Breast epithelium (tissue), 4 donors: ENCODE data around the gene BABAM2. TPM values are rescaled to one million over a fixed set of nuclear protein-coding genes. Genes with fewer than 3 reads are reported as not detected.
"Not testable (repeated sequence)": the region's sequence is repeated elsewhere in the genome, so short reads cannot be mapped to it uniquely, and the experiment has no call there.

Experiments
- DNase-seq, 2 donors: peaks; one replicate each; pipeline ENCODE4 v3.0.0-alpha.2; 2019; ENCODE audit warnings: low spot score in 2 of 2
- H3K27ac ChIP-seq, 2 donors: fragments of 200-600 bp; sonication (generic) in 1 of 2; one replicate each; pipeline ENCODE4 v1.5.1; 2016 to 2019; ENCODE audit warnings: mild to moderate bottlenecking in 1 of 2
- H3K27me3 ChIP-seq, 2 donors: fragments of 200-600 bp; sonication (generic) in 1 of 2; one replicate each; pipeline versions ENCODE4 v1.5.1 to v1.6.0; 2017 to 2019; ENCODE audit warnings: control low read depth in 1 of 2, mild to moderate bottlenecking in 1 of 2
- H3K36me3 ChIP-seq: fragments of 200-600 bp; one replicate; pipeline ENCODE4 v1.5.1; 2019
- H3K4me1 ChIP-seq, 2 donors: fragments of 200-600 bp; sonication (generic); one replicate each; pipeline ENCODE4 v1.5.1; 2016 to 2019; ENCODE audit warnings: control low read depth in 1 of 2
- H3K4me3 ChIP-seq, 3 donors: fragments of 200-600 bp; sonication (generic); 1 replicate in 2 of 3; 2 replicates in 1 of 3; pipeline ENCODE4 v1.5.1; 2016 to 2019; ENCODE audit warnings: mild to moderate bottlenecking in 3 of 3, moderate library complexity in 2 of 3
- H3K9me3 ChIP-seq, 2 donors: fragments of 200-600 bp; sonication (generic) in 1 of 2; one replicate each; pipeline ENCODE4 v1.5.1; 2016 to 2019; ENCODE audit warnings: control low read depth in 1 of 2
- POLR2A ChIP-seq: fragments of 450-650 bp; IDR thresholded peaks from one replicate; pipeline ENCODE4 v1.6.1; 2016; ENCODE audit warnings: antibody characterized with exemption, mild to moderate bottlenecking, moderate library complexity
- POLR2AphosphoS5 ChIP-seq, 3 donors: sonication (generic); formaldehyde crosslinking; IDR thresholded peaks; one replicate each; pipeline ENCODE4 v1.6.1; 2017; ENCODE audit warnings: antibody characterized with exemption in 3 of 3
- intact Hi-C: fragments of 100-400 bp; cut with DNase I; formaldehyde crosslinking; loops from one replicate; pipeline ENCODE4 v1.15.1; 2023; ENCODE audit warnings: low total_unique reads
- total RNA-seq, 3 donors: library from RNA; depleted of rRNA; stranded (reverse); fragments of >200 nt; gene quantifications; one replicate each; pipeline ENCODE4 v1.1.0, GENCODE V29; 2016
- TF ChIP-seq, protein P1 (sequence below), 3 donors: fragments of 450-650 bp; IDR thresholded peaks; one replicate each; pipeline ENCODE4 v1.5.1; 2016 to 2017; ENCODE audit warnings: antibody characterized with exemption in 3 of 3, mild to moderate bottlenecking in 3 of 3, moderate library complexity in 3 of 3

BABAM2 gene
- total RNA-seq, 3 donors from 2014 or later, result 34.7 to 46.2 (median 37.4) TPM

DNA sequence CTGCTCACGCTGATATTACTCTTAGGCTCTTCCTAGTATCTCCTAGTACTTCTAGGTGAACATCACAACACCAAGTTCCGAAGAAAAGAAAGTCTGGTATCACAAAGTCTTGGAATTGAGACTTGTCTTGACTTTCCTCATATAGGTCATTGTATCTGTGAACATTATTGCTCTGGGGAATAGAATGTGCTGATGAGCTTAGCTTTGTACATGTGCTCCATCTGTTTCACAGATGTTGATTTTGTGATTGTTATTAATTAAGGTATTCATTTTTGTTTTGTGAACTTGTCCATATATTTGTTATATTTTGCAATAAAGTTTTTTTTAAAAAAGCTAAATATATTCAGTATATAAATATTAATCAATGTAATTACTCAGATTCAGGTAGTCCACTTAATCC, 111.7 kb downstream of the BABAM2 start:
- Histone ChIP-seq H3K27ac (no peak overlapping the region), H3K4me3 (no peak overlapping the region), H3K27me3 (no peaks in the 10 kb centered on the region), H3K36me3 (no peaks in the 10 kb centered on the region), H3K9me3 (no peaks in the 10 kb centered on the region), H3K4me1 (no peaks in the 10 kb centered on the region)
- DNase-seq, result no peak
- TF ChIP-seq, protein P1, sequence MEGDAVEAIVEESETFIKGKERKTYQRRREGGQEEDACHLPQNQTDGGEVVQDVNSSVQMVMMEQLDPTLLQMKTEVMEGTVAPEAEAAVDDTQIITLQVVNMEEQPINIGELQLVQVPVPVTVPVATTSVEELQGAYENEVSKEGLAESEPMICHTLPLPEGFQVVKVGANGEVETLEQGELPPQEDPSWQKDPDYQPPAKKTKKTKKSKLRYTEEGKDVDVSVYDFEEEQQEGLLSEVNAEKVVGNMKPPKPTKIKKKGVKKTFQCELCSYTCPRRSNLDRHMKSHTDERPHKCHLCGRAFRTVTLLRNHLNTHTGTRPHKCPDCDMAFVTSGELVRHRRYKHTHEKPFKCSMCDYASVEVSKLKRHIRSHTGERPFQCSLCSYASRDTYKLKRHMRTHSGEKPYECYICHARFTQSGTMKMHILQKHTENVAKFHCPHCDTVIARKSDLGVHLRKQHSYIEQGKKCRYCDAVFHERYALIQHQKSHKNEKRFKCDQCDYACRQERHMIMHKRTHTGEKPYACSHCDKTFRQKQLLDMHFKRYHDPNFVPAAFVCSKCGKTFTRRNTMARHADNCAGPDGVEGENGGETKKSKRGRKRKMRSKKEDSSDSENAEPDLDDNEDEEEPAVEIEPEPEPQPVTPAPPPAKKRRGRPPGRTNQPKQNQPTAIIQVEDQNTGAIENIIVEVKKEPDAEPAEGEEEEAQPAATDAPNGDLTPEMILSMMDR (IDR thresholded peaks at IDR 0.05), result no peak
- no peak for TF ChIP-seq POLR2A
- no peak for TF ChIP-seq POLR2AphosphoS5 (IDR thresholded peaks at IDR 0.05)
- intact Hi-C loops, result no loop called here

DNA sequence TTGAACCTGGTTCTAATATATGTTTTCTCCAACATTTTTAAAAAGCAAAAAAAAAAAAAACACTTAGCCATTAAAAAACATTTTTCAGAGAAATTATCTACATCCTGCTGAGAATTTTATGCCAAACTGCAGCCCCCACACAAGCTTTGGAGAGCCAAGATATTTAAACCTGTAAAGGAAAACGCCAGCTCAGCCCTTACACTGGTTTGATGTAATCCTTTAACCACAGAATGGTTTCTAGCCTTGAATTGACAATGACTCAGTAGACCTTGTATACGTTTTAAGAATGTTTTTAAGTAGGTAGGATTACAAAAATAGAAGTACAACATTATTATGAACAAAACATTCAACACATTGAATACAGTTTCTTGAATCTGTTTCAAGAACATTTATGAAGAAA, 113.6 kb downstream of the BABAM2 start:
- intact Hi-C loops, result no loop called here
- Histone ChIP-seq H3K4me1 (no peaks in the 10 kb centered on the region), H3K27me3 (no peaks in the 10 kb centered on the region), H3K36me3 (no peaks in the 10 kb centered on the region), H3K9me3 (no peaks in the 10 kb centered on the region), H3K27ac (no peak overlapping the region), H3K4me3 (no peak overlapping the region)
- TF ChIP-seq, protein P1 (IDR thresholded peaks at IDR 0.05), result no peak
- TF ChIP-seq POLR2A, result no peak
- TF ChIP-seq POLR2AphosphoS5 (IDR thresholded peaks at IDR 0.05), result no peak
- no peak for DNase-seq

GRCh38 chr2:28009732-28010131, 119.2 kb downstream of the BABAM2 start:
- intact Hi-C loops, result loop anchor here (5.0 kb wide), 1 partner anchor 173 kb away; no protein-coding TSS in a partner anchor
- Histone ChIP-seq H3K27me3 (no peaks in the 10 kb centered on the region), H3K36me3 (no peaks in the 10 kb centered on the region), H3K4me3 (no peak overlapping the region), H3K4me1 (no peaks in the 10 kb centered on the region), H3K9me3 (no peaks in the 10 kb centered on the region), H3K27ac (no peak overlapping the region)
- TF ChIP-seq POLR2A (no peak), POLR2AphosphoS5 (IDR thresholded peaks at IDR 0.05) (no peak)
- TF ChIP-seq, protein P1 (IDR thresholded peaks at IDR 0.05), result no peak
- no peak for DNase-seq

- Histone ChIP-seq H3K36me3 (no peaks in the 10 kb centered on the region), H3K9me3 (no peaks in the 10 kb centered on the region), H3K27me3 (no peaks in the 10 kb centered on the region), H3K27ac (no peak overlapping the region), H3K4me3 (no peak overlapping the region), H3K4me1 (no peaks in the 10 kb centered on the region)
- TF ChIP-seq, protein P1 (IDR thresholded peaks at IDR 0.05), result no peak
- TF ChIP-seq POLR2A, result no peak
- no peak for DNase-seq
- intact Hi-C loops, result loop anchor here (5.0 kb wide), 1 partner anchor 171 kb away; no protein-coding TSS in a partner anchor
These were observed 120.8 kb downstream of the BABAM2 start for GRCh38 chr2:28011322-28011737.

DNA sequence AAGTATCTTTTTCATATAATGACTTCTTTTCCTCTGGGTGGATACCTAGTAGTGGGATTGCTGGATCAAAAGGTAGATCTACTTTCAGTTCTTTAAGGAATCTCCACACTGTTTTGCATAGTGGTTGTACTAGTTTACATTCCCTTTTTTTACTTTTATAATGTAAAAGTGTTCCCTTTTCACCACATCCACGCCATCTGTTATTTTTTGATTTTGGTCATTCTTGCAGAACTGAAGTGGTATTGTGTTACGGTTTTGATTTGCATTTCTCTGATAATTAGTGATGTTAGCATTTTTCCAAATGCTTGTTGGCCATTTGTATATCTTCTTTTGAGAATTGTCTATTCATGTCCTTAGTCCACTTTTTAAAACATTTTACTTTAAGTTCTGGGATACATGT, 127.9 kb downstream of the BABAM2 start:
- H3K36me3 ChIP-seq, H3K27me3 ChIP-seq, H3K9me3 ChIP-seq, DNase-seq, intact Hi-C loops, H3K27ac ChIP-seq, H3K4me3 ChIP-seq, H3K4me1 ChIP-seq: not testable (repeated sequence)

- H3K36me3 ChIP-seq, H3K27me3 ChIP-seq, H3K27ac ChIP-seq, intact Hi-C loops, DNase-seq, H3K4me1 ChIP-seq, H3K4me3 ChIP-seq, H3K9me3 ChIP-seq: not testable (repeated sequence)
These were observed 129.0 kb downstream of the BABAM2 start for GRCh38 chr2:28019521-28019920.
